ENCODE data around the gene ZG16. TPM values are rescaled to one million over a fixed set of nuclear protein-coding genes. Genes with fewer than 3 reads are reported as not detected.

Gene ZG16
- total RNA-seq, 3 donors from 2014 or later: 196 to 671 (median 551) TPM

GRCh38 chr16:29815793-29816693 lies 38.0 kb downstream of the ZG16 start, which contains the start of gene PAGR1:
Gene PAGR1, plus strand, starts transcription at chr16:29816152. Its CDS starts 374 bp downstream, at chr16:29816526.
- DNase-seq: peak; percentile 99
- peak; percentile 75 for ATAC-seq
- Histone ChIP-seq H3K9me3 (no peaks in the 10 kb centered on the region), H3K4me1 (ENCODE audit: low read depth) (peaks cover 62% of the 10 kb centered on the region), H3K4me3 (peak within 1 kb of the TSS; percentile 50), H3K36me3 (ENCODE audit: low read depth) (no peaks in the 10 kb centered on the region)
- intact Hi-C loops (cut with DNase I, micrococcal nuclease): no loop called here
- peak; percentile 84 for TF ChIP-seq CTCF (IDR thresholded peaks at IDR 0.05)

- TF ChIP-seq CTCF (IDR thresholded peaks at IDR 0.05): no peak
- DNase-seq (peak; percentile 70 to 85 (median 82)), ATAC-seq (peak; percentile 23)
- peak overlapping the region; percentile 50 for H3K4me3 ChIP-seq
- peaks cover 64% of the 10 kb centered on the region for H3K4me1 ChIP-seq (ENCODE audit: low read depth)
- intact Hi-C loops (cut with DNase I, micrococcal nuclease): no loop called here
- H3K36me3 ChIP-seq (ENCODE audit: low read depth): no peaks in the 10 kb centered on the region
- no peaks in the 10 kb centered on the region for H3K9me3 ChIP-seq
Measured at GRCh38 chr16:29816694-29817441, 38.8 kb downstream of the ZG16 start.

- intact Hi-C loops (cut with DNase I, micrococcal nuclease): no loop called here
- peaks cover 63% of the 10 kb centered on the region for H3K4me1 ChIP-seq (ENCODE audit: low read depth)
- ATAC-seq: no peak
- no peak for TF ChIP-seq CTCF (IDR thresholded peaks at IDR 0.05)
- DNase-seq: no peak
- no peaks in the 10 kb centered on the region for H3K36me3 ChIP-seq (ENCODE audit: low read depth)
- H3K4me3 ChIP-seq: no peak overlapping the region
- no peaks in the 10 kb centered on the region for H3K9me3 ChIP-seq
Measured at GRCh38 chr16:29818082-29818481, 40.0 kb downstream of the ZG16 start.

GRCh38 chr16:29819506-29819905 lies 41.5 kb downstream of the ZG16 start:
- H3K36me3 ChIP-seq (ENCODE audit: low read depth): no peaks in the 10 kb centered on the region
- H3K9me3 ChIP-seq: no peaks in the 10 kb centered on the region
- TF ChIP-seq CTCF (IDR thresholded peaks at IDR 0.05): peak; percentile 20
- DNase-seq (peak; percentile 62 to 68 (median 62)), ATAC-seq (no peak)
- peaks cover 72% of the 10 kb centered on the region for H3K4me1 ChIP-seq (ENCODE audit: low read depth)
- H3K4me3 ChIP-seq: no peak overlapping the region
- intact Hi-C loops (cut with DNase I, micrococcal nuclease): no loop called here

- no peaks in the 10 kb centered on the region for H3K9me3 ChIP-seq
- peak within 1 kb of the TSS; percentile 74 for H3K4me3 ChIP-seq
- peaks cover 73% of the 10 kb centered on the region for H3K4me1 ChIP-seq (ENCODE audit: low read depth)
- no peaks in the 10 kb centered on the region for H3K36me3 ChIP-seq (ENCODE audit: low read depth)
- peak; percentile 44 for ATAC-seq
- peak; percentile 84 to 91 (median 88) for DNase-seq
- no peak for TF ChIP-seq CTCF (IDR thresholded peaks at IDR 0.05)
- intact Hi-C loops (cut with DNase I, micrococcal nuclease): no loop called here
Measured at GRCh38 chr16:29820271-29820701, 42.2 kb downstream of the ZG16 start, which contains the start of gene MVP. Gene MVP, plus strand, starts transcription at chr16:29820462. Its CDS starts 10,088 bp downstream, at chr16:29830550.
